ENCODE data around the gene GAB3. TPM values are rescaled to one million over a fixed set of nuclear protein-coding genes. Genes with fewer than 3 reads are reported as not detected.

GAB3 gene
- total and polyA plus RNA-seq, 9 of the 15 experiments (the other 6 are each of a cell fraction or from before 2014, with no cell fraction given), result 16.1 to 31.4 (median 20.2) TPM

GRCh38 chrX:154751203-154751668 lies 359 bp upstream of the GAB3 start (continued):
- TF ChIP-seq DMBX1 (CRISPR knock-in tag; IDR thresholded peaks at IDR 0.05; ENCODE audit: borderline replicate concordance) (no peak), KAT2B (IDR thresholded peaks at IDR 0.05; ENCODE audit: low read depth, low read length) (no peak), TAF1 (IDR thresholded peaks at IDR 0.05; ENCODE audit: control insufficient read depth, extremely low read depth, insufficient read depth, low read length, severe bottlenecking) (peak; percentile 38), ZNF766 (CRISPR knock-in tag; conservative IDR thresholded peaks at IDR 0.05) (no peak), HDGF (IDR thresholded peaks at IDR 0.05) (no peak), ETV5 (CRISPR knock-in tag; IDR thresholded peaks at IDR 0.05; ENCODE audit: low read depth) (peak; percentile 31; the same call in 1 of the 2 replicates), SAP30 (IDR thresholded peaks at IDR 0.05; ENCODE audit: borderline replicate concordance, insufficient read depth, low read depth, low read length, poor library complexity, severe bottlenecking) (no peak), CREM (IDR thresholded peaks at IDR 0.05; ENCODE audit: low read depth) (no peak), E2F6 (IDR thresholded peaks at IDR 0.05; ENCODE audit: borderline replicate concordance in 1 of 2, extremely low read depth in 1 of 2, insufficient read depth in 1 of 2, insufficient read length in 1 of 2, low read depth in 1 of 2, low read length in 1 of 2, poor library complexity in 1 of 2, severe bottlenecking in 1 of 2) (peak in 1 of 2 experiments; percentile 41), RBFOX2 (IDR thresholded peaks at IDR 0.05; ENCODE audit: low read depth, low read length) (peak; percentile 73), TCF7L2 (IDR thresholded peaks at IDR 0.05; ENCODE audit: low read depth, low read length) (no peak), ZFX (CRISPR knock-in tag; IDR thresholded peaks at IDR 0.05) (0 out of 2 replicates have a peak, but pooled peaks have one; percentile 36), BRD9 (IDR thresholded peaks at IDR 0.05; ENCODE audit: low read depth, partially characterized antibody) (peak; percentile 66), KHSRP (IDR thresholded peaks at IDR 0.05) (no peak), RNF2 (IDR thresholded peaks at IDR 0.05) (0 out of 2 replicates have a peak, but pooled peaks have one; percentile 61), SUPT5H (IDR thresholded peaks at IDR 0.05) (peak; percentile 65), NEUROD1 (IDR thresholded peaks at IDR 0.05; ENCODE audit: borderline replicate concordance, low read depth, low read length, partially characterized antibody) (peak; percentile 26), EP400 (IDR thresholded peaks at IDR 0.05) (peak; percentile 68; the same call in 1 of the 2 replicates), ZNF140 (CRISPR knock-in tag; IDR thresholded peaks at IDR 0.05) (no peak), POLR2B (IDR thresholded peaks at IDR 0.05; ENCODE audit: low read depth, partially characterized antibody) (peak; percentile 61), POLR2H (tag; IDR thresholded peaks at IDR 0.05; ENCODE audit: low read depth) (no peak), ZNF639 (CRISPR knock-in tag; conservative IDR thresholded peaks at IDR 0.05 in 1 of 2, IDR thresholded peaks at IDR 0.05 in 1 of 2) (peak in 1 of 2 experiments; percentile 44; a peak in 1 of 4 replicates), PHF8 (IDR thresholded peaks at IDR 0.05; ENCODE audit: borderline replicate concordance, low read length) (peak; percentile 34; the same call in 1 of the 2 replicates), NFE2 (IDR thresholded peaks at IDR 0.05; ENCODE audit: low read depth) (no peak), BHLHE40 (IDR thresholded peaks at IDR 0.05; ENCODE audit: low read length) (0 out of 2 replicates have a peak, but pooled peaks have one; percentile 4), JUN (IDR thresholded peaks at IDR 0.05; ENCODE audit: borderline replicate concordance, low read depth, low read length) (no peak), JUN (CRISPR knock-in tag; IDR thresholded peaks at IDR 0.05; ENCODE audit: borderline replicate concordance) (no peak)

Data from K562 (cell line).